ENCODE results near the gene OR13C8. TPM values are rescaled to one million over a fixed set of nuclear protein-coding genes. Genes with fewer than 3 reads are reported as not detected.
"Not testable (repeated sequence)": the region's sequence is repeated elsewhere in the genome, so short reads cannot be mapped to it uniquely, and the experiment has no call there.

OR13C8 gene
- total and polyA plus RNA-seq, 4 donors = not detected

DNA sequence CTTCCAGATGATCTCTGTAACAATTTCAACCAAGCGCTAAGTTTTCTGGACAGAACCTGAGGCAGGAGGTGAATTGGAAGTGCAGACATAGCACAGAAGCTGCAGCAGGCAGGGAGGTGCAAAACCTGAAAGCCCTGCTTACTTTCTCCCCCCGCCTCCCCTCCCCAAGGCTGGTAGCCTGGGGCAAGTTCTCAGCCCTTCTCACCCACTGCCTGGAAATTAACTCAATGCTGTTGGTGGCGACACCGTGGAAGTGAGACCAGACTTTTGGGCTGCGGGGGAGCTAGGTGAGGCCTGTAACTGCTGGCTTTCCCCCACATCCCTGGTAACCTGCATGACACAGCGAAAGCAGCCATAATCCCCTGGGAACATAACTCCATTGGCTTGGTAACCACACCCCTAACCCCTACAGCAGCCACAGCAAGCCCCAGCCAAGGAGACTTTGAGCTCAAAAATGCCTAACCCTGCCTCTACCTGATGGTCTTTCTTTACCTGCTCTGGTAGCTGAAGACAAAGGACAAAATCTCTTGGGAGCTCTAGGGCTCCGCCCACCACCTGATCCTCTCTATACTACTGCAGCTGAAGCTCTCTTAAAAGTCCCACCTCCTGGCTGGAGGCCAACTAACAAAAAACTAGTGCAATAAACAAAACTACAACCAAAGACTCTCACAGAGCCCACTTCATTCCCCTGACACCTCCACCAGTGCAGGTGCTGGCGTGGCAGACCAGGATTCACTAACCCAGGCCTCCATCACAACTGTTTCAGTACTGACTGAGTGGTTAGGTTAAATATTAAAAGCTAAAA, 11.9 kb upstream of the OR13C8 start:
- Histone ChIP-seq H3K4me3 (ENCODE audit: low read length in 2 of 2) (no peak overlapping the region), H3K36me3 (ENCODE audit: control insufficient read depth in 1 of 2, insufficient read depth in 2 of 2, low read length in 1 of 2) (no peaks in the 10 kb centered on the region), H3K27ac (ENCODE audit: low read depth in 1 of 2, low read length in 2 of 2) (no peak overlapping the region), H3K27me3 (ENCODE audit: control insufficient read depth in 1 of 2, insufficient read depth in 2 of 2, low read length in 1 of 2) (no peaks in the 10 kb centered on the region), H3K9me3 (ENCODE audit: control insufficient read depth, low read length) (no peaks in the 10 kb centered on the region), H3K4me1 (ENCODE audit: control insufficient read depth in 1 of 2, insufficient read depth in 2 of 2, low read length in 2 of 2) (no peaks in the 10 kb centered on the region)
- DNase-seq (no peak), ATAC-seq (ENCODE audit: low FRiP score) (no peak)
- intact Hi-C loops (cut with DNase I) = no loop called here
- WGBS, 2 donors = 85% methylated on average over 8 of the region's 8 CpGs

DNA sequence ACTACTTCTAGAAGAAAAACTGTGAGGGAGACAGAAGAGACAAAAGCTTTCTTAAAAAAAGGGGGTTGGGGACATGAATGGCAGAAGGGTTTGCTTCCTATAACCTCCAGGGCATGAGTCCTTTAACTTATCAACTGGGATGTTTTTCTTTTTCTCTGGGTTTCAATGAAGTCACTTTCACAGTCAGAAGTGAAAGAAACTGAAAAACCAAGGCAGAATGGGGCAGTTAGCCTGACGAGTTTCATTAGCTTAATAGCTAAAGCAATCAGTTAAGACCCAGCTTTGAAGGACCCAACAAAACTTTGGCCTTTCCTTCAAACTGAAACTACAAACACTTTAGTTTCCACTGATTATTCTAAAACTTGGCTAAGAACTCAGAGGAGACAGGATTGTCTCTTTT, 4.6 kb upstream of the OR13C8 start:
- intact Hi-C loops (cut with DNase I) = no loop called here
- H3K27me3 ChIP-seq (ENCODE audit: control insufficient read depth in 1 of 2, insufficient read depth in 2 of 2, low read length in 1 of 2) = no peaks in the 10 kb centered on the region

GRCh38 chr9:104572612-104573011, 3.6 kb downstream of the OR13C8 start:
- Histone ChIP-seq H3K27me3 (ENCODE audit: control insufficient read depth in 1 of 2, insufficient read depth in 2 of 2, low read length in 1 of 2) (no peaks in the 10 kb centered on the region), H3K4me1 (ENCODE audit: control insufficient read depth in 1 of 2, insufficient read depth in 2 of 2, low read length in 2 of 2) (no peaks in the 10 kb centered on the region), H3K9me3 (ENCODE audit: control insufficient read depth, low read length) (no peaks in the 10 kb centered on the region), H3K36me3 (ENCODE audit: control insufficient read depth in 1 of 2, insufficient read depth in 2 of 2, low read length in 1 of 2) (no peaks in the 10 kb centered on the region), H3K27ac (ENCODE audit: low read depth in 1 of 2, low read length in 2 of 2) (no peak overlapping the region), H3K4me3 (ENCODE audit: low read length in 2 of 2) (no peak overlapping the region)
- DNase-seq = no peak
- ATAC-seq (ENCODE audit: low FRiP score) = no peak
- intact Hi-C loops (cut with DNase I) = no loop called here
- 46 to 64% methylated on average over 1 of the region's 1 CpG for WGBS, 2 donors

More for the DNA sequence above, 4.6 kb upstream of the OR13C8 start:
- DNase-seq = no peak
- Histone ChIP-seq H3K4me3 (ENCODE audit: low read length in 2 of 2) (no peak overlapping the region), H3K36me3 (ENCODE audit: control insufficient read depth in 1 of 2, insufficient read depth in 2 of 2, low read length in 1 of 2) (no peaks in the 10 kb centered on the region), H3K27ac (ENCODE audit: low read depth in 1 of 2, low read length in 2 of 2) (no peak overlapping the region), H3K9me3 (ENCODE audit: control insufficient read depth, low read length) (no peaks in the 10 kb centered on the region), H3K4me1 (ENCODE audit: control insufficient read depth in 1 of 2, insufficient read depth in 2 of 2, low read length in 2 of 2) (no peaks in the 10 kb centered on the region)
- no peak for ATAC-seq (ENCODE audit: low FRiP score)
- 34 to 56% methylated on average over 1 of the region's 1 CpG for WGBS, 2 donors

DNA sequence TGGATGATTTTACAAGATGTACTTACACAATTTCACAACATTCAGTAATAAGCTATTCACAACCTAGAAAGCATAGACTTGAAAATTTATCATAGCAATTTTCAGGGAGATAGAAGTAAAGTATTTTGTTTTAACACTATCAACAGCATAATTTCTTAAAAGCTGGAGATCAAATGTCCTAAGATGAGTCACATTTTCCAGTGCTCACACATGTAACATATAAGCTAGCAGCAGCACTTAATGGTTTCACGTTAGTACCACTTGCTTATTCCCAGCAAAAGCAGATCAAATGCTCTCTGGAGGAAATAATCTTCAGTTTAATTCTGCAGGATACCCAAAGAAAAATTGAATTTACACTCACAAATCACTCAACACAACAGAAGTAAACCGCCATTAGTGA, 6.5 kb downstream of the OR13C8 start:
- Histone ChIP-seq H3K4me3 (ENCODE audit: low read length in 2 of 2) (no peak overlapping the region), H3K4me1 (ENCODE audit: control insufficient read depth in 1 of 2, insufficient read depth in 2 of 2, low read length in 2 of 2) (no peaks in the 10 kb centered on the region), H3K36me3 (ENCODE audit: control insufficient read depth in 1 of 2, insufficient read depth in 2 of 2, low read length in 1 of 2) (no peaks in the 10 kb centered on the region), H3K27me3 (ENCODE audit: control insufficient read depth in 1 of 2, insufficient read depth in 2 of 2, low read length in 1 of 2) (no peaks in the 10 kb centered on the region), H3K9me3 (ENCODE audit: control insufficient read depth, low read length) (no peaks in the 10 kb centered on the region), H3K27ac (ENCODE audit: low read depth in 1 of 2, low read length in 2 of 2) (no peak overlapping the region)
- intact Hi-C loops (cut with DNase I) = no loop called here
- ATAC-seq (ENCODE audit: low FRiP score) = no peak
- DNase-seq = no peak
- WGBS, 2 donors = 62 to 66% methylated on average over 2 of the region's 2 CpGs

GRCh38 chr9:104577263-104577662, 8.3 kb downstream of the OR13C8 start:
- DNase-seq = no peak
- H3K27ac ChIP-seq (ENCODE audit: low read depth in 1 of 2, low read length in 2 of 2) = no peak overlapping the region
- no peak overlapping the region for H3K4me3 ChIP-seq (ENCODE audit: low read length in 2 of 2)
- H3K9me3 ChIP-seq (ENCODE audit: control insufficient read depth, low read length) = no peaks in the 10 kb centered on the region
- no peaks in the 10 kb centered on the region for H3K4me1 ChIP-seq (ENCODE audit: control insufficient read depth in 1 of 2, insufficient read depth in 2 of 2, low read length in 2 of 2)
- ATAC-seq (ENCODE audit: low FRiP score) = no peak
- no peaks in the 10 kb centered on the region for H3K36me3 ChIP-seq (ENCODE audit: control insufficient read depth in 1 of 2, insufficient read depth in 2 of 2, low read length in 1 of 2)
- intact Hi-C loops (cut with DNase I) = no loop called here
- WGBS, 2 donors = 85 to 86% methylated on average over 5 of the region's 5 CpGs
- H3K27me3 ChIP-seq (ENCODE audit: control insufficient read depth in 1 of 2, insufficient read depth in 2 of 2, low read length in 1 of 2) = no peaks in the 10 kb centered on the region

DNA sequence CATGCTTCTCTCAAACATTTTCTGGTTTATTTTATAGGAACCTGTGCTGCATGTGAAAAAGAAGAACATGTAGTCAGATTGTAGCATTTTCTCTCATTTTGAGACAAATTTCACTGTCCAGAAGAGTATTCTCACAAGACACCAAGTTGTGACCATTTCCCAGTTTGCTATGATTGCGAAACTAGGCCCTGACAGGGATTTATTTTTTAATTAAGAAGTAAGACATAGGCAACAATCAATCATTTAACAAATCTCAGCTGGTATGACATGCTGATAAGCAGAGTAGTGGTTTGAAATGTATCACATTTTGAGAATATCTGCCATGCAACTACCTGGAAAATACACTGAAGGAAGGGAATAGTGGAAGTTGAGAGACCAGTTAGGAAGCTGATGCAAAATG, 11.6 kb downstream of the OR13C8 start:
- no peak overlapping the region for H3K27ac ChIP-seq (ENCODE audit: low read depth in 1 of 2, low read length in 2 of 2)
- H3K4me1 ChIP-seq (ENCODE audit: control insufficient read depth in 1 of 2, insufficient read depth in 2 of 2, low read length in 2 of 2) = no peaks in the 10 kb centered on the region
- no peak overlapping the region for H3K4me3 ChIP-seq (ENCODE audit: low read length in 2 of 2)
- no peaks in the 10 kb centered on the region for H3K9me3 ChIP-seq (ENCODE audit: control insufficient read depth, low read length)
- 84 to 90% methylated on average over 1 of the region's 1 CpG for WGBS, 2 donors
- ATAC-seq (ENCODE audit: low FRiP score) (no peak), DNase-seq (no peak)
- intact Hi-C loops (cut with DNase I) = no loop called here
- H3K36me3 ChIP-seq (ENCODE audit: control insufficient read depth in 1 of 2, insufficient read depth in 2 of 2, low read length in 1 of 2) = no peaks in the 10 kb centered on the region
- H3K27me3 ChIP-seq (ENCODE audit: control insufficient read depth in 1 of 2, insufficient read depth in 2 of 2, low read length in 1 of 2) = no peaks in the 10 kb centered on the region

DNA sequence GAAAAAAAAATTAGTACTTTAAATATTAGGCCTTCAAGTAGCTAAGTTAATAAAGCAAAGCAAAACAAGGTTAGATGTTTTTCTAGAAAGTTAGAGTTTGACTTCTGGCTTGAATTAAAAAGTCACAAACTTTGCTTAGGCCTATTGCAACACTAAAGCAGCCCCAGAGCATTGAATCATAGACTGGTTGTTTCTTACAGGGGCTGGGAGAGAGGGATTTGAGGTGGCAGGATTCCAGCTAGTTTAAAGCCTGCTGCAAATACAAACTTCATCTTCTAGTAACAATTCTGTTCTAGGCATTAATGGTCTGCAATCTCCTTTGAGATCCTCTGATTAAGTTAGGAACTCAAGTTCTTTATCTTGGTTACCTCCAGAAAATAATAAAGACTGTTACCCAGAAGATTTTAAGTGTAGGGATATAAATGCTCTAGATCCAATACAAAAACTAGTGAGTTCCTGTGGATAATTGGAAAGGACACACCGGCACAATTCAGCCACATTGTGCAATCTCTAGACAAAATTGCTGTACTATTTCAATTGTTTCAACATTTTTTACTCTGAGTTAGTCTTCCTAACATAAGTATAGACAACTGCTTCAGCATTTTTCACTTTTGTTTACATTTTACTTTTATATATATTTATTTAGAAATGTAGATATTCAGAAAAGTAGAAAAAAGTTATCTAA, 17.7 kb downstream of the OR13C8 start:
- ATAC-seq (ENCODE audit: low FRiP score) = peak; percentile 77
- H3K9me3 ChIP-seq (ENCODE audit: control insufficient read depth, low read length) = no peaks in the 10 kb centered on the region
- H3K36me3 ChIP-seq (ENCODE audit: control insufficient read depth in 1 of 2, insufficient read depth in 2 of 2, low read length in 1 of 2) = no peaks in the 10 kb centered on the region
- no peaks in the 10 kb centered on the region for H3K4me1 ChIP-seq (ENCODE audit: control insufficient read depth in 1 of 2, insufficient read depth in 2 of 2, low read length in 2 of 2)
- no peak overlapping the region for H3K27ac ChIP-seq (ENCODE audit: low read depth in 1 of 2, low read length in 2 of 2)
- no peaks in the 10 kb centered on the region for H3K27me3 ChIP-seq (ENCODE audit: control insufficient read depth in 1 of 2, insufficient read depth in 2 of 2, low read length in 1 of 2)
- DNase-seq = no peak
- 52 to 85% methylated on average over 1 of the region's 1 CpG for WGBS, 2 donors
- no peak overlapping the region for H3K4me3 ChIP-seq (ENCODE audit: low read length in 2 of 2)
- intact Hi-C loops (cut with DNase I) = no loop called here

GRCh38 chr9:104589626-104590025, 20.7 kb downstream of the OR13C8 start:
- Histone ChIP-seq H3K27ac (ENCODE audit: low read depth in 1 of 2, low read length in 2 of 2) (no peak overlapping the region), H3K36me3 (ENCODE audit: control insufficient read depth in 1 of 2, insufficient read depth in 2 of 2, low read length in 1 of 2) (no peaks in the 10 kb centered on the region), H3K27me3 (ENCODE audit: control insufficient read depth in 1 of 2, insufficient read depth in 2 of 2, low read length in 1 of 2) (no peaks in the 10 kb centered on the region), H3K4me1 (ENCODE audit: control insufficient read depth in 1 of 2, insufficient read depth in 2 of 2, low read length in 2 of 2) (no peaks in the 10 kb centered on the region), H3K4me3 (ENCODE audit: low read length in 2 of 2) (no peak overlapping the region), H3K9me3 (ENCODE audit: control insufficient read depth, low read length) (no peaks in the 10 kb centered on the region)
- 48 to 75% methylated on average over 1 of the region's 1 CpG for WGBS, 2 donors
- DNase-seq (no peak), ATAC-seq (ENCODE audit: low FRiP score) (no peak)
- intact Hi-C loops (cut with DNase I) = no loop called here

- DNase-seq; H3K27ac ChIP-seq (ENCODE audit: low read depth in 1 of 2, low read length in 2 of 2); H3K4me3 ChIP-seq (ENCODE audit: low read length in 2 of 2); H3K27me3 ChIP-seq (ENCODE audit: control insufficient read depth in 1 of 2, insufficient read depth in 2 of 2, low read length in 1 of 2); intact Hi-C loops (cut with DNase I); H3K9me3 ChIP-seq (ENCODE audit: control insufficient read depth, low read length); H3K36me3 ChIP-seq (ENCODE audit: control insufficient read depth in 1 of 2, insufficient read depth in 2 of 2, low read length in 1 of 2); H3K4me1 ChIP-seq (ENCODE audit: control insufficient read depth in 1 of 2, insufficient read depth in 2 of 2, low read length in 2 of 2); ATAC-seq (ENCODE audit: low FRiP score): not testable (repeated sequence)
- 44 to 71% methylated on average over 1 to 3 of the region's 3 CpGs for WGBS, 2 donors
Observed at GRCh38 chr9:104598749-104599148, 29.8 kb downstream of the OR13C8 start.

Measured in aorta (tissue), 5 donors.